K562 (cell line): Measurements from ENCODE around the gene MITF. TPM values are rescaled to one million over a fixed set of nuclear protein-coding genes. Genes with fewer than 3 reads are reported as not detected.
A peak's percentile ranks its signal among the peaks of the same experiment; 100 is the strongest.

Experiments
- ATAC-seq: fragments of 200-7000 bp; cut with Tn5 transposase; 3 replicates; pipeline ENCODE4 v1.9.1; 2020; ENCODE audit warnings: moderate library complexity
- BruUV-seq: library from RNA; stranded (reverse); fragments of 400-500 nt; replicated peaks from 2 replicates; lab custom pipeline; 2021; lab: Mats Ljungman, UMichigan
- CTCF ChIA-PET: fragments of 300-600 bp; formaldehyde crosslinking; extraction: SDS; loops from one replicate; lab custom pipeline; 2021; ENCODE audit warnings: low intra/inter-chr PET ratio; lab: Yijun Ruan, JAX
- POLR2A ChIA-PET: fragments of 300-600, 350-650 bp; sonication (Branson Sonifier 250); formaldehyde crosslinking; extraction: SDS; loops from one replicate; lab custom pipeline; 2021; ENCODE audit warnings: antibody characterized with exemption, inconsistent platforms; lab: Yijun Ruan, JAX
- DNase-seq, 4 experiments: peaks; one replicate each; pipeline versions ENCODE4 v3.0.0 to v3.0.0-alpha.2; 2011 to 2018; ENCODE audit warnings: low spot score in 3 of 4, mixed read lengths in 3 of 4; ENCODE audit errors: extremely low read depth in 1 of 4
- FAIRE-seq: peaks from 2 replicates; lab custom pipeline; 2011; peaks lifted over from hg19 to GRCh38; lab: Jason Lieb, UNC
- H2AFZ ChIP-seq: 2 replicates; pipeline ENCODE4 v1.6.0; 2011; ENCODE audit warnings: low read depth, low read length, control low read depth, inconsistent platforms
- H3K27ac ChIP-seq: fragments of 200-600 bp; 3 replicates; pipeline ENCODE4 v1.8.0; 2011; ENCODE audit warnings: low read depth, mild to moderate bottlenecking, control low read depth, inconsistent platforms, low read length, moderate library complexity, mixed read lengths; ENCODE audit errors: extremely low read depth
- H3K27me3 ChIP-seq, 2 experiments: fragments of 300-600 bp in 1 of 2; 2 replicates in 1 of 2; 3 replicates in 1 of 2; pipeline versions ENCODE4 v1.6.0 to v1.8.0; 2011; ENCODE audit warnings: inconsistent platforms in 2 of 2, low read length in 2 of 2, mild to moderate bottlenecking in 1 of 2, mixed read lengths in 1 of 2, moderate library complexity in 1 of 2; ENCODE audit not compliant: control insufficient read depth in 2 of 2, insufficient read depth in 2 of 2
- H3K36me3 ChIP-seq: fragments of 300-600 bp; 3 replicates; pipeline ENCODE4 v1.8.0; 2011; ENCODE audit warnings: mild to moderate bottlenecking, low read length, inconsistent platforms; ENCODE audit not compliant: control insufficient read depth, insufficient read depth
- H3K4me1 ChIP-seq, 2 experiments: fragments of 200-600 bp in 1 of 2; replicated peaks in 1 of 2; 2 replicates in 1 of 2; 3 replicates in 1 of 2; pipeline versions ENCODE4 v1.5.1 to v1.8.0; 2011; ENCODE audit warnings: inconsistent platforms in 2 of 2, low read length in 2 of 2, mild to moderate bottlenecking in 1 of 2, mixed read lengths in 1 of 2, moderate library complexity in 1 of 2; ENCODE audit not compliant: control insufficient read depth in 2 of 2, insufficient read depth in 2 of 2
- H3K4me2 ChIP-seq: 2 replicates; pipeline ENCODE4 v1.6.1; 2011; ENCODE audit warnings: low read length, control low read depth, inconsistent platforms, mixed read lengths; ENCODE audit not compliant: insufficient read depth
- H3K4me3 ChIP-seq: fragments of 200-600 bp; sonication (generic), shearing (Covaris generic); 2 replicates; pipeline ENCODE4 v1.5.1; 2016; ENCODE audit warnings: control low read depth, inconsistent platforms
- H3K79me2 ChIP-seq: fragments of 200-600 bp; 3 replicates; pipeline ENCODE4 v1.8.0; 2011; ENCODE audit warnings: low read length, inconsistent platforms; ENCODE audit not compliant: control insufficient read depth, insufficient read depth
- H3K9ac ChIP-seq, 2 experiments: 2 replicates each; pipeline versions ENCODE4 v1.6.0 to v1.6.1; 2011; ENCODE audit warnings: low read depth in 2 of 2, low read length in 2 of 2, control low read depth in 1 of 2, inconsistent platforms in 1 of 2, mild to moderate bottlenecking in 1 of 2, mixed read lengths in 1 of 2; ENCODE audit not compliant: insufficient read depth in 1 of 2
- H3K9me1 ChIP-seq: one replicate; pipeline ENCODE4 v1.6.0; 2011; ENCODE audit warnings: inconsistent platforms, mild to moderate bottlenecking, low read length, moderate library complexity; ENCODE audit not compliant: control insufficient read depth, insufficient read depth
- H3K9me3 ChIP-seq: replicated peaks from 2 replicates; pipeline ENCODE4 v1.5.1; 2011; ENCODE audit warnings: low read depth, low read length, inconsistent platforms; ENCODE audit not compliant: control insufficient read depth, insufficient read depth
- H4K20me1 ChIP-seq: replicated peaks from 2 replicates; pipeline ENCODE4 v1.6.1; 2011; ENCODE audit warnings: low read length, inconsistent platforms, mixed read lengths; ENCODE audit not compliant: control insufficient read depth, insufficient read depth
- CHCHD3 ChIP-seq: fragments of 250-450 bp; sonication (Bioruptor Pico); IDR thresholded peaks from 2 replicates; pipeline ENCODE4 v2.1.2; 2022; ENCODE audit warnings: mild to moderate bottlenecking
- FOSL1 ChIP-seq: fragments of 200-800 bp; sonication (Bioruptor generic); conservative IDR thresholded peaks from 2 replicates; pipeline ENCODE4 v1.6.1; 2016; ENCODE audit warnings: missing genetic modification characterization, missing compliant biosample characterization
- HCFC1 ChIP-seq: IDR thresholded peaks from 2 replicates; pipeline ENCODE4 v1.6.1; 2012; ENCODE audit warnings: low read depth, low read length, improper control_type of control experiment
- HNRNPLL ChIP-seq: fragments of 200-400 bp; formaldehyde crosslinking; IDR thresholded peaks from 2 replicates; pipeline ENCODE4 v1.6.1; 2017; ENCODE audit warnings: low read length, low read depth, mild to moderate bottlenecking; ENCODE audit not compliant: poor library complexity, severe bottlenecking
- JUN ChIP-seq, 2 experiments: sonication (generic) in 1 of 2; formaldehyde crosslinking in 1 of 2; IDR thresholded peaks; 2 replicates each; pipeline versions ENCODE4 v1.6.1 to v1.8.0; 2012 to 2022; ENCODE audit warnings: borderline replicate concordance in 2 of 2, mild to moderate bottlenecking in 2 of 2, improper control_type of control experiment in 1 of 2, low read depth in 1 of 2, low read length in 1 of 2, missing genetic modification reagents in 1 of 2
- SMARCE1 ChIP-seq: fragments of 450-650 bp; IDR thresholded peaks from 2 replicates; pipeline ENCODE4 v1.7.1; 2016; ENCODE audit warnings: mild to moderate bottlenecking
- SUPT5H ChIP-seq: fragments of 450-650 bp; IDR thresholded peaks from 2 replicates; pipeline ENCODE4 v1.6.1; 2016
- ZBTB7A ChIP-seq: IDR thresholded peaks from 2 replicates; pipeline ENCODE4 v1.6.1; 2011; ENCODE audit warnings: low read depth, mild to moderate bottlenecking, low read length, moderate library complexity, borderline replicate concordance; ENCODE audit not compliant: control insufficient read depth
- ZKSCAN1 ChIP-seq: fragments of 150-350 bp; IDR thresholded peaks from 2 replicates; pipeline ENCODE4 v1.6.1; 2016; ENCODE audit warnings: low read depth, low read length
- ZNF311 ChIP-seq: fragments of 250-450 bp; sonication (Bioruptor Pico); IDR thresholded peaks from 2 replicates; pipeline ENCODE4 v1.4.0; 2020; ENCODE audit warnings: mild to moderate bottlenecking, moderate library complexity
- ZSCAN29 ChIP-seq: fragments of 450-650 bp; IDR thresholded peaks from 2 replicates; pipeline ENCODE4 v1.6.1; 2017
- WGBS: fragments of 100-300 bp; shearing (Covaris generic); methylation state at CpG from one replicate; pipeline ENCODE4 v1.1.6; 2016; ENCODE audit warnings: low coverage, mixed read lengths; ENCODE audit not compliant: insufficient coverage; ENCODE audit errors: missing lambda C conversion rate; 5-methylcytosine and 5-hydroxymethylcytosine counted together
- in situ Hi-C: fragments of 300-500 bp; cut with MboI; formaldehyde crosslinking; loops from 4 replicates; pipeline ENCODE4 v1.15.0; 2018; ENCODE audit warnings: inconsistent platforms, mixed read lengths
- intact Hi-C: fragments of 100-400 bp; cut with micrococcal nuclease; formaldehyde crosslinking; loops from 2 replicates; pipeline ENCODE4 v1.14.2; 2022
- polyA plus RNA-seq, 8 experiments: library from polyadenylated mRNA; depleted of rRNA in 4 of 8; stranded (reverse) in 5 of 8; unstranded in 3 of 8; fragments of >200 nt; fragmentation: Nextera tagmentation in 2 of 8; fragmentation: Illumina TruSeq in 1 of 8; extraction: Ambion mirVana in 2 of 8; extraction: Trizol in 1 of 8; gene quantifications; 2 replicates each; pipeline versions ENCODE4 v1.2.1 to v1.2.3, GENCODE V29; 2011 to 2014; ENCODE audit warnings: inconsistent platforms in 1 of 8, missing spikeins in 1 of 8
- total RNA-seq, 7 experiments: library from RNA; depleted of rRNA in 6 of 7; stranded (reverse); fragments of >200 nt in 6 of 7; fragmentation: Illumina TruSeq in 2 of 7; extraction: Trizol in 2 of 7; gene quantifications; 2 replicates each; pipeline versions ENCODE4 v1.2.1 to v1.2.3, GENCODE V29; 2011 to 2021; ENCODE audit warnings: low replicate concordance in 1 of 7
- TF ChIP-seq, protein P1 (sequence below): fragments of 250-450 bp; sonication (Bioruptor Pico); IDR thresholded peaks from 2 replicates; pipeline ENCODE4 v1.4.0; 2020
- TF ChIP-seq, protein P2 (sequence below), 2 experiments: fragments of 150-350 bp in 1 of 2; IDR thresholded peaks; 2 replicates each; pipeline ENCODE4 v1.6.1; 2012 to 2016; ENCODE audit warnings: low read depth in 2 of 2, low read length in 2 of 2, mild to moderate bottlenecking in 1 of 2, moderate library complexity in 1 of 2
- TF ChIP-seq, protein P3 (sequence below): sonication (generic); formaldehyde crosslinking; IDR thresholded peaks from 2 replicates; pipeline ENCODE4 v1.8.1; 2022; ENCODE audit warnings: missing genetic modification reagents
- TF ChIP-seq, protein P4 (sequence below): fragments of 450-650 bp; IDR thresholded peaks from 2 replicates; pipeline ENCODE4 v1.6.1; 2016; ENCODE audit warnings: antibody characterized with exemption

The MITF gene
- total and polyA plus RNA-seq, 9 of the 15 experiments (the other 6 are each of a cell fraction or from before 2014, with no cell fraction given) = 5.6 to 14.9 (median 11.1) TPM

DNA sequence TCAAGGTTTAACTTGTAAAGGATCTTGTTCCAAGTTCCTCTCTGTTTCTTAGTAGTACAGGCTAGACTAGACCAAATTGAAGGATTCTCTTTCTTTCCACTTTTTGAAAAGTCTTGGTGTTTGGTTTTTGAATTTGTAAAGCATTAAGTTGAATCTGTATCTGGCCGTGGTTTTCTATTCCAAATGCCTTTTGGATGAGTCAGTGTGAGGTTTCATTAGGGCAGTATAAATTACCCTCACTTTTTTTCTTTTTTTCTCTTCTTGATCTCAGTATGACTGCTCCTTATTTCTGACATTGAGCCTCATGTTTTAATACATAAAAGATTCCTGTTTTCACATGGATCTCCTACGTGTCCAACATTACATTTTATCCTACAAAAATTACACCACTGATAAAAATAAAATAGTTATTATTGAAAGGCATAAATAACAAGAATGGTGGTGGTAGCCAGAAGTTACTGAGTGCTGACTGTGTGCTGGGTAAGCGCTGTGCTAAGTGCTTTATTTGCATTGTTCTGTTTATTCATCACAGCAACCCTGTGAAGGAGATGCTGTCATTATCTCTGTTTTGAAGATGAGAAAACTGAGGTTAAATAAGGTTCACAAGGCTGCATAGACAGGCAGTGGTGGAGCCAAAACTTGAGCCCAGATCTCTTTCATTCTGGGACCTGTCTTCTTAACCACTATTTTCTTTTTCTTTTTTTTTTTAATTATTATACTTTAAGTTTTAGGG is 48.3 kb downstream of the MITF start:
- FAIRE-seq (no peak), ATAC-seq (no peak), DNase-seq (no peak)
- Histone ChIP-seq H3K36me3 (peaks cover 3% of the 10 kb centered on the region; the same call in 1 of the 3 replicates), H3K27ac (no peak overlapping the region), H3K9me1 (peaks cover 3% of the 10 kb centered on the region), H2AFZ (no peak overlapping the region), H3K79me2 (peaks cover 58% of the 10 kb centered on the region), H3K27me3 (no peaks in the 10 kb centered on the region), H3K4me3 (no peak overlapping the region), H3K9ac (no peak overlapping the region), H3K4me1 (peaks cover 8 to 54% of the 10 kb centered on the region in 2 experiments; a peak in 4 of 5 replicates), H3K4me2 (no peak overlapping the region), H4K20me1 (no peaks in the 10 kb centered on the region), H3K9me3 (no peaks in the 10 kb centered on the region)
- BruUV-seq = no TSS peak
- in situ Hi-C loops = no loop called here
- CTCF ChIA-PET = no interaction called here
- WGBS = 17% methylated on average over 3 of the region's 3 CpGs
- POLR2A ChIA-PET = no interaction called here
- intact Hi-C loops = no loop called here
- no peak for TF ChIP-seq ZNF311
- TF ChIP-seq ZSCAN29 = peak; percentile 79
- TF ChIP-seq ZKSCAN1 = 0 out of 2 replicates have a peak, but pooled peaks have one; percentile 30
- TF ChIP-seq HCFC1 = no peak
- TF ChIP-seq CHCHD3 (CRISPR knock-in tag) = no peak
- TF ChIP-seq SUPT5H = no peak
- TF ChIP-seq, protein P1, sequence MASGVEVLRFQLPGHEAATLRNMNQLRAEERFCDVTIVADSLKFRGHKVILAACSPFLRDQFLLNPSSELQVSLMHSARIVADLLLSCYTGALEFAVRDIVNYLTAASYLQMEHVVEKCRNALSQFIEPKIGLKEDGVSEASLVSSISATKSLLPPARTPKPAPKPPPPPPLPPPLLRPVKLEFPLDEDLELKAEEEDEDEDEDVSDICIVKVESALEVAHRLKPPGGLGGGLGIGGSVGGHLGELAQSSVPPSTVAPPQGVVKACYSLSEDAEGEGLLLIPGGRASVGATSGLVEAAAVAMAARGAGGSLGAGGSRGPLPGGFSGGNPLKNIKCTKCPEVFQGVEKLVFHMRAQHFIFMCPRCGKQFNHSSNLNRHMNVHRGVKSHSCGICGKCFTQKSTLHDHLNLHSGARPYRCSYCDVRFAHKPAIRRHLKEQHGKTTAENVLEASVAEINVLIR (CRISPR knock-in tag) = no peak
- peak; percentile 24; the same call in 1 of the 2 replicates for TF ChIP-seq SMARCE1
- peak; percentile 67 for TF ChIP-seq FOSL1 (tag)
- TF ChIP-seq HNRNPLL = no peak
- TF ChIP-seq JUN (IDR thresholded peaks at IDR 0.05; ENCODE audit: borderline replicate concordance, low read depth, low read length) = no peak
- TF ChIP-seq JUN (CRISPR knock-in tag; IDR thresholded peaks at IDR 0.05; ENCODE audit: borderline replicate concordance) = no peak
- TF ChIP-seq, protein P2, sequence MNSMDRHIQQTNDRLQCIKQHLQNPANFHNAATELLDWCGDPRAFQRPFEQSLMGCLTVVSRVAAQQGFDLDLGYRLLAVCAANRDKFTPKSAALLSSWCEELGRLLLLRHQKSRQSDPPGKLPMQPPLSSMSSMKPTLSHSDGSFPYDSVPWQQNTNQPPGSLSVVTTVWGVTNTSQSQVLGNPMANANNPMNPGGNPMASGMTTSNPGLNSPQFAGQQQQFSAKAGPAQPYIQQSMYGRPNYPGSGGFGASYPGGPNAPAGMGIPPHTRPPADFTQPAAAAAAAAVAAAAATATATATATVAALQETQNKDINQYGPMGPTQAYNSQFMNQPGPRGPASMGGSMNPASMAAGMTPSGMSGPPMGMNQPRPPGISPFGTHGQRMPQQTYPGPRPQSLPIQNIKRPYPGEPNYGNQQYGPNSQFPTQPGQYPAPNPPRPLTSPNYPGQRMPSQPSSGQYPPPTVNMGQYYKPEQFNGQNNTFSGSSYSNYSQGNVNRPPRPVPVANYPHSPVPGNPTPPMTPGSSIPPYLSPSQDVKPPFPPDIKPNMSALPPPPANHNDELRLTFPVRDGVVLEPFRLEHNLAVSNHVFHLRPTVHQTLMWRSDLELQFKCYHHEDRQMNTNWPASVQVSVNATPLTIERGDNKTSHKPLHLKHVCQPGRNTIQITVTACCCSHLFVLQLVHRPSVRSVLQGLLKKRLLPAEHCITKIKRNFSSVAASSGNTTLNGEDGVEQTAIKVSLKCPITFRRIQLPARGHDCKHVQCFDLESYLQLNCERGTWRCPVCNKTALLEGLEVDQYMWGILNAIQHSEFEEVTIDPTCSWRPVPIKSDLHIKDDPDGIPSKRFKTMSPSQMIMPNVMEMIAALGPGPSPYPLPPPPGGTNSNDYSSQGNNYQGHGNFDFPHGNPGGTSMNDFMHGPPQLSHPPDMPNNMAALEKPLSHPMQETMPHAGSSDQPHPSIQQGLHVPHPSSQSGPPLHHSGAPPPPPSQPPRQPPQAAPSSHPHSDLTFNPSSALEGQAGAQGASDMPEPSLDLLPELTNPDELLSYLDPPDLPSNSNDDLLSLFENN (IDR thresholded peaks at IDR 0.05; ENCODE audit: low read depth in 2 of 2, low read length in 2 of 2) = no peak
- TF ChIP-seq, protein P3, sequence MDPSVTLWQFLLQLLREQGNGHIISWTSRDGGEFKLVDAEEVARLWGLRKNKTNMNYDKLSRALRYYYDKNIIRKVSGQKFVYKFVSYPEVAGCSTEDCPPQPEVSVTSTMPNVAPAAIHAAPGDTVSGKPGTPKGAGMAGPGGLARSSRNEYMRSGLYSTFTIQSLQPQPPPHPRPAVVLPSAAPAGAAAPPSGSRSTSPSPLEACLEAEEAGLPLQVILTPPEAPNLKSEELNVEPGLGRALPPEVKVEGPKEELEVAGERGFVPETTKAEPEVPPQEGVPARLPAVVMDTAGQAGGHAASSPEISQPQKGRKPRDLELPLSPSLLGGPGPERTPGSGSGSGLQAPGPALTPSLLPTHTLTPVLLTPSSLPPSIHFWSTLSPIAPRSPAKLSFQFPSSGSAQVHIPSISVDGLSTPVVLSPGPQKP (CRISPR knock-in tag) = no peak
- TF ChIP-seq, protein P4, sequence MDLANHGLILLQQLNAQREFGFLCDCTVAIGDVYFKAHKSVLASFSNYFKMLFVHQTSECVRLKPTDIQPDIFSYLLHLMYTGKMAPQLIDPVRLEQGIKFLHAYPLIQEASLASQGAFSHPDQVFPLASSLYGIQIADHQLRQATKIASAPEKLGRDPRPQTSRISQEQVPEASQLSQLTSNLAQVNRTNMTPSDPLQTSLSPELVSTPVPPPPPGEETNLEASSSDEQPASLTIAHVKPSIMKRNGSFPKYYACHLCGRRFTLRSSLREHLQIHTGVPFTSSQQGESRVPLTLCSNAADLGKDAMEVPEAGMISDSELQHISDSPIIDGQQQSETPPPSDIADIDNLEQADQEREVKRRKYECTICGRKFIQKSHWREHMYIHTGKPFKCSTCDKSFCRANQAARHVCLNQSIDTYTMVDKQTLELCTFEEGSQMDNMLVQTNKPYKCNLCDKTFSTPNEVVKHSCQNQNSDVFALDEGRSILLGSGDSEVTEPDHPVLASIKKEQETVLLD = no peak
- no peak for TF ChIP-seq ZBTB7A
